Neuron (in vitro differentiated cells): Measurements from ENCODE around the gene LRRC71.
"Not testable (repeated sequence)": the region's sequence is repeated elsewhere in the genome, so short reads cannot be mapped to it uniquely, and the experiment has no call there.

Experiments used
- H2AFZ ChIP-seq: one replicate; pipeline ENCODE4 v1.6.1; 2013; ENCODE audit warnings: low read depth, mild to moderate bottlenecking, inconsistent platforms, low read length, moderate library complexity
- H3K27me3 ChIP-seq: one replicate; pipeline ENCODE4 v1.6.1; 2013; ENCODE audit warnings: low read length; ENCODE audit not compliant: insufficient read depth
- H3K36me3 ChIP-seq: one replicate; pipeline ENCODE4 v1.6.1; 2013; ENCODE audit warnings: low read length; ENCODE audit not compliant: insufficient read depth
- H3K4me1 ChIP-seq: one replicate; pipeline ENCODE4 v1.6.1; 2013; ENCODE audit warnings: low read length; ENCODE audit not compliant: insufficient read depth
- H3K4me3 ChIP-seq: 2 replicates; pipeline ENCODE4 v1.5.1; 2013; ENCODE audit warnings: mild to moderate bottlenecking, low read length, moderate library complexity
- H3K9me3 ChIP-seq: one replicate; pipeline ENCODE4 v1.6.1; 2013; ENCODE audit warnings: low read length

LRRC71 gene

GRCh38 chr1:156914440-156914856 is 6.0 kb upstream of the LRRC71 start:
- Histone ChIP-seq H3K36me3 (no peaks in the 10 kb centered on the region), H3K27me3 (peaks cover 7% of the 10 kb centered on the region), H2AFZ (no peak overlapping the region), H3K4me3 (no peak overlapping the region), H3K9me3 (no peaks in the 10 kb centered on the region), H3K4me1 (no peaks in the 10 kb centered on the region)

DNA sequence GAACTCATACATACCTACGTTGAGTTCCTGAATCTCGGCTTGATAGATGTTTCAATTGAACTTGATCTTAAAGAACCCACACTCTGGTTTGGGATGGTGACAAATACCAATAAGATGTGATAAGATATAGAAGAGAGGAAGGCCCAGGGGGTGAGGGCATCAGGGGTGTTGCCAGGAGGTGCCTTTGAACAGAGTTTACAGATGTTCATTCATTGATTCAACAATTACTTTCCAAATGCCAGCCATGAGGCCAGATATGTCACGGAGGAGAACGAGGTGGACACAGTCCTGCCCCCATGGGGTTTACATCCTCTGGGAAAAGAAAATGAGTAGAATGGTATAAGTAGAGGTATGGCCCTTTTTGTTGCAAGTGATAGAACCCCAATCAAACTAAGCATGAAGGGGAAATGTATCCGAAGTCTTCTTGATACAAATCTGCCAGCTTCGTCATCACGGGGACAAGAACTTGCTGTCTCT is 659 bp downstream of the LRRC71 start:
- Histone ChIP-seq H2AFZ (no peak overlapping the region), H3K4me3 (no peak overlapping the region), H3K9me3 (peaks cover 2% of the 10 kb centered on the region), H3K27me3 (peaks cover 72% of the 10 kb centered on the region), H3K36me3 (no peaks in the 10 kb centered on the region), H3K4me1 (no peaks in the 10 kb centered on the region)

GRCh38 chr1:156922986-156923669 is 2.7 kb downstream of the LRRC71 start:
- H3K36me3 ChIP-seq: no peaks in the 10 kb centered on the region
- no peaks in the 10 kb centered on the region for H3K4me1 ChIP-seq
- H2AFZ ChIP-seq: no peak overlapping the region
- peaks cover 91% of the 10 kb centered on the region for H3K27me3 ChIP-seq
- no peak overlapping the region for H3K4me3 ChIP-seq
- peaks cover 2% of the 10 kb centered on the region for H3K9me3 ChIP-seq

GRCh38 chr1:156923670-156924477 is 3.4 kb downstream of the LRRC71 start:
- peaks cover 89% of the 10 kb centered on the region for H3K27me3 ChIP-seq
- H3K36me3 ChIP-seq: no peaks in the 10 kb centered on the region
- H2AFZ ChIP-seq: no peak overlapping the region
- peaks cover 2% of the 10 kb centered on the region for H3K9me3 ChIP-seq
- H3K4me3 ChIP-seq: no peak overlapping the region
- H3K4me1 ChIP-seq: no peaks in the 10 kb centered on the region

DNA sequence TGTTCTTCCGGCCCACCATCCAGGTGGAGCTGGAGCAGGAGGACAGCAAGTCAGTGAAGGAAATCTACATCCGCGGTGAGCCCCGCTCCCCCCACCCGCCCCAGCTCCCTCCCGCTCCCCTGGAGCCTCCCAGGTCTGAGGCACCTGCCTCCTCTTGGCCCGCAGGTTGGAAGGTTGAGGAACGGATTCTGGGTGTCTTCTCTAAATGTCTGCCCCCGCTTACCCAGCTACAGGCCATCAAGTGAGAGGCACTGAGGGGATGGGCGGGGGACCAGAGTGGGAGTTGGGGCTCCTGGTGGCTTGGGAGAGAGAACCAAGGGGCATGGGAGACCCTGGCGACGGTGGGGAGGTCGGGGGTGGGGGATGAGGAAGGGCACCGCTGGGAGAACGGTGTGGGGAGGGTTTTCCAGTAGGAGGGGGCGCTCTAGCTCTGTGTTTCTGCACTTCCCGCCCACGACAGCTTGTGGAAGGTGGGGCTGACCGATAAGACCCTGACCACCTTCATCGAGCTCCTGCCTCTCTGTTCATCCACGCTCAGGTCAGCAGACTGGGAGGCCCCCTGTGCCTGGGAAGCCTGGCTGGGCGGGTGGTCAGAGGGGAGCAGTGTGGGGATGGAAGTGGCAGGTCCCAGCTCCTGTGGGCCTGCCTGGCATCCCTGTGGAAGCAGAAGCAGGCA is 4.2 kb downstream of the LRRC71 start:
- Histone ChIP-seq H3K4me1 (no peaks in the 10 kb centered on the region), H3K36me3 (no peaks in the 10 kb centered on the region), H2AFZ (no peak overlapping the region), H3K9me3 (peaks cover 2% of the 10 kb centered on the region), H3K4me3 (no peak overlapping the region), H3K27me3 (peaks cover 87% of the 10 kb centered on the region)

GRCh38 chr1:156925154-156926010 is 5.0 kb downstream of the LRRC71 start:
- Histone ChIP-seq H3K9me3 (peaks cover 2% of the 10 kb centered on the region), H2AFZ (no peak overlapping the region), H3K4me1 (no peaks in the 10 kb centered on the region), H3K36me3 (no peaks in the 10 kb centered on the region), H3K27me3 (peaks cover 80% of the 10 kb centered on the region), H3K4me3 (no peak overlapping the region)

GRCh38 chr1:156926175-156926574 is 5.7 kb downstream of the LRRC71 start:
- no peaks in the 10 kb centered on the region for H3K4me1 ChIP-seq
- H3K36me3 ChIP-seq: no peaks in the 10 kb centered on the region
- H3K9me3 ChIP-seq: peaks cover under 1% of the 10 kb centered on the region
- peaks cover 72% of the 10 kb centered on the region for H3K27me3 ChIP-seq
- H2AFZ ChIP-seq: no peak overlapping the region
- H3K4me3 ChIP-seq: no peak overlapping the region

DNA sequence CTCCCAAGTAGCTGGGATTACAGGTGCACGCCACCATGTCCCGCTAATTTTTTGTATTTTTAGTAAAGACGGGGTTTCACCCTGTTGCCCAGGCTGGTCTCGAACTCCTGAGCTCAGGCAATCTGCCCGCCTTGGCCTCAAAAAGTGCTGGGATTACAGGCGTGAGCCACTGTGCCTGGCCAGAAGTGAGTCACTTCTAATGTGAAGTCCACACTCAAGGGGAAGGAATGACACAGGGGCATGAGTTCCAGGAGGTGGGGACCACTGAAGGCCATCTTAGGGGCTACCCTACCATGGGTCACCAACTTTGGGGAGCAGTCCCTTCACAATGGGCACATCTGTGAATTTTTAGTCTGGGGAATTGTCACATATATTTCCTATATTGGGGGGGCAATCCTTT is 6.3 kb downstream of the LRRC71 start:
- H2AFZ ChIP-seq, H3K4me1 ChIP-seq, H3K9me3 ChIP-seq, H3K4me3 ChIP-seq, H3K36me3 ChIP-seq: not testable (repeated sequence)
- H3K27me3 ChIP-seq: peaks cover 66% of the 10 kb centered on the region

- H3K9me3 ChIP-seq: no peaks in the 10 kb centered on the region
- no peak overlapping the region for H2AFZ ChIP-seq
- peak overlapping the region; percentile 5 for H3K4me3 ChIP-seq
- peaks cover 7% of the 10 kb centered on the region for H3K4me1 ChIP-seq
- no peaks in the 10 kb centered on the region for H3K36me3 ChIP-seq
- H3K27me3 ChIP-seq: peaks cover 59% of the 10 kb centered on the region
Observed at GRCh38 chr1:156927215-156928042, 7.0 kb downstream of the LRRC71 start.

DNA sequence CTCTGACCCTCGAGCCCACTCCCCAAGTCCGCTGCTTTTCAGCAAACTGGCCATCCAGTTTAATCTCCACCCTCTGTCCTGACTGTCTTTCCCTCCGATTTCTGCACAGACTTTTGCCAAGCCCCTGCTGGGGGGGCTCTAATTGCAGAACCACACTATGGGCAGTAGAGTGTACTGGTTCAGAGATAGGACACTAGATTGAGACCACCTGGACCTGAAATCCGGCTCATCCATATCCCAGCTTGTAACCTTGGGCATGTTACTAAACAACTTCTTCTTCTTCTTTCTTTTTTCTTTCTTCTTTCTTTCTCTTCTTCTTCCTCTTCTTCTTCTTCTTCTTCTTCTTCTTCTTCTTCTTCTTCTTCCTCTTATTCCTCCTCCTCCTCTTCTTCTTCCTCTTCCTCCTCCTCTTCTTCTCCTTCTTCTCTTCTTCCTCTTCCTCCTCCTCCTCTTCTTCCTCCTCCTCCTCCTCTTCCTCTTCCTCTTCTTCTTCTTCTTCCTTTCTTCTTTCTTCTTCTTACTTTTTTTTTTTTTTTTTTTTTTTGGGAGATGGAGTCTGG is 7.7 kb downstream of the LRRC71 start:
- Histone ChIP-seq H3K9me3 (no peaks in the 10 kb centered on the region), H2AFZ (no peak overlapping the region), H3K36me3 (no peaks in the 10 kb centered on the region), H3K4me1 (peaks cover 12% of the 10 kb centered on the region), H3K27me3 (peaks cover 52% of the 10 kb centered on the region), H3K4me3 (no peak overlapping the region)

GRCh38 chr1:156929596-156930238 is 9.3 kb downstream of the LRRC71 start:
- Histone ChIP-seq H3K27me3 (peaks cover 37% of the 10 kb centered on the region), H3K4me1 (peaks cover 12% of the 10 kb centered on the region), H3K4me3 (no peak overlapping the region), H3K9me3 (no peaks in the 10 kb centered on the region), H2AFZ (no peak overlapping the region), H3K36me3 (peaks cover 8% of the 10 kb centered on the region)
